HepG2 (cell line): ENCODE data around the gene SOCS7. TPM values are rescaled to one million over a fixed set of nuclear protein-coding genes. Genes with fewer than 3 reads are reported as not detected.

Source experiments
- ERF ChIP-seq: IDR thresholded peaks from 2 replicates; pipeline ENCODE4 v1.6.1; 2018; ENCODE audit warnings: missing biosample characterization, missing genetic modification reagents
- HNF4G ChIP-seq, 2 experiments: sonication (generic) in 1 of 2; formaldehyde crosslinking in 1 of 2; IDR thresholded peaks; 2 replicates each; pipeline versions ENCODE4 v1.4.0 to v1.6.1; 2011 to 2020; ENCODE audit warnings: borderline replicate concordance in 2 of 2, low read depth in 2 of 2, mild to moderate bottlenecking in 2 of 2, low read length in 1 of 2, missing genetic modification reagents in 1 of 2, moderate library complexity in 1 of 2
- HOXA9 ChIP-seq: sonication (generic); formaldehyde crosslinking; IDR thresholded peaks from 2 replicates; pipeline ENCODE4 v1.8.1; 2022; ENCODE audit warnings: missing genetic modification reagents, mild to moderate bottlenecking, moderate library complexity, borderline replicate concordance
- JARID2 ChIP-seq: sonication (generic); formaldehyde crosslinking; IDR thresholded peaks from 2 replicates; pipeline ENCODE4 v1.8.1; 2023; ENCODE audit warnings: missing genetic modification reagents, inconsistent platforms; ENCODE audit not compliant: insufficient replicate concordance
- RBFOX2 ChIP-seq: fragments of 200-400 bp; formaldehyde crosslinking; IDR thresholded peaks from 2 replicates; pipeline ENCODE4 v1.6.1; 2017; ENCODE audit warnings: low read depth, mild to moderate bottlenecking, low read length
- RFXANK ChIP-seq: IDR thresholded peaks from 2 replicates; pipeline ENCODE4 v1.6.1; 2016
- ZNF350 ChIP-seq: sonication (generic); formaldehyde crosslinking; IDR thresholded peaks from 2 replicates; pipeline ENCODE4 v1.4.0; 2020; ENCODE audit warnings: mild to moderate bottlenecking, low read depth, missing genetic modification reagents, borderline replicate concordance
- ZNF644 ChIP-seq: IDR thresholded peaks from 2 replicates; pipeline ENCODE4 v1.6.1; 2016; ENCODE audit warnings: low read depth
- ZNF652 ChIP-seq: IDR thresholded peaks from 2 replicates; pipeline ENCODE4 v1.6.1; 2016; ENCODE audit warnings: low read depth, borderline replicate concordance
- polyA plus RNA-seq, 8 experiments: library from polyadenylated mRNA; depleted of rRNA in 3 of 8; stranded (reverse) in 7 of 8; unstranded in 1 of 8; fragments of >200 nt; fragmentation: Illumina TruSeq in 4 of 8; extraction: Trizol in 4 of 8; gene quantifications; 2 replicates each; pipeline versions ENCODE4 v1.2.1 to v1.2.3, GENCODE V29; 2011 to 2016; ENCODE audit warnings: low read depth in 4 of 8, missing spikeins in 1 of 8, mixed read lengths in 1 of 8; ENCODE audit not compliant: insufficient read depth in 1 of 8
- total RNA-seq, 5 experiments: library from RNA; depleted of rRNA; stranded (reverse); fragments of >200 nt; fragmentation: Illumina TruSeq; extraction: Trizol; gene quantifications; 2 replicates each; pipeline ENCODE4 v1.2.3, GENCODE V29; 2016; ENCODE audit warnings: low read depth in 1 of 5
- TF ChIP-seq, protein P1 (sequence below): IDR thresholded peaks from 2 replicates; pipeline ENCODE4 v1.6.1; 2016
- TF ChIP-seq, protein P2 (sequence below): sonication (generic); formaldehyde crosslinking; IDR thresholded peaks from 2 replicates; pipeline ENCODE4 v1.4.0; 2020; ENCODE audit warnings: mild to moderate bottlenecking, missing genetic modification reagents
- TF ChIP-seq, protein P3 (sequence below): sonication (generic); formaldehyde crosslinking; IDR thresholded peaks from 2 replicates; pipeline ENCODE4 v1.4.0; 2020; ENCODE audit warnings: mild to moderate bottlenecking, missing genetic modification reagents

Gene SOCS7
- total and polyA plus RNA-seq, 2 of the 13 experiments (the other 11 are each of a cell fraction or from before 2014, with no cell fraction given), result 19.2 to 24.2 TPM

DNA sequence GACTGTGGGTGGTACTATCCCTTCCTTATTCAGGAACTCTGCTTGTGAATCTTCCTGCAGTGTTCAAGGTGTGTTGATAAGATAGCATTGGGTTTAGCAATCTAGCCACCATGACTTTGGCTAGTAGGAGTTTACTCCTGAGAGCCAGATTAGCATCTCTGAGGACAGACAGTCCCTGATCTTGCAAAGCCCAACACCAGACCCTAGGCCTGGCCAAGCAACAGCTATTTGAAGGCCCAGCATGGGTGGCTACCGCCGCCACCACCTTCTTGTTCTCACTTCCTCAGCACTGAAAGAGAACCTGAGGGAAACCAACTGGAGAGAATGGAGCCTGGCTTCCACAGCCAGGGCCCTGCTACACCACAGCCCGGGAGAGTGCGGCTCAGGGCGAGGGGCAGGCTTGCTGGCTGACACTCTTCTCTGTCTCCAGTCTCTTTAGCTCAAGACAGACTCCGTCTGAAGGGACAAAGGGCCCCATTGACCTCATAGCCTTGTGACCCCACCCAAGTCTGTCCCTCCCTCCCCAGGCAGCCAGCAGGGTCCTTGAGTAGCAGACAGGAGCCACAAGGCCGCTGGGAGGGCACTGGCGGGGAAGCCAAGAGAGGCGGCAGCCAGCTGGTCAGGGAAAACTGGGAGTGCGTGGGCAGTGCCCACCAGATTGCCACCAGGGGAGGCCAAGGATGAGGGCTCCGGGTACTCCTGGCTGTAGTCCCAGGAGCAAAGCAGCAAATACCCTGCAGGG, 65.7 kb downstream of the SOCS7 start (continued):
- TF ChIP-seq ZNF350 (CRISPR knock-in tag) (0 out of 2 replicates have a peak, but pooled peaks have one; percentile 32), HNF4G (IDR thresholded peaks at IDR 0.05; ENCODE audit: borderline replicate concordance, low read depth, low read length) (no peak), HNF4G (CRISPR knock-in tag; IDR thresholded peaks at IDR 0.05; ENCODE audit: borderline replicate concordance, low read depth) (0 out of 2 replicates have a peak, but pooled peaks have one; percentile 37), RFXANK (CRISPR knock-in tag) (no peak), RBFOX2 (no peak), HOXA9 (CRISPR knock-in tag) (no peak), ERF (CRISPR knock-in tag) (0 out of 2 replicates have a peak, but pooled peaks have one; percentile 20), ZNF652 (CRISPR knock-in tag) (no peak), JARID2 (CRISPR knock-in tag) (peak; percentile 14), ZNF644 (CRISPR knock-in tag) (no peak)
- TF ChIP-seq, protein P1, sequence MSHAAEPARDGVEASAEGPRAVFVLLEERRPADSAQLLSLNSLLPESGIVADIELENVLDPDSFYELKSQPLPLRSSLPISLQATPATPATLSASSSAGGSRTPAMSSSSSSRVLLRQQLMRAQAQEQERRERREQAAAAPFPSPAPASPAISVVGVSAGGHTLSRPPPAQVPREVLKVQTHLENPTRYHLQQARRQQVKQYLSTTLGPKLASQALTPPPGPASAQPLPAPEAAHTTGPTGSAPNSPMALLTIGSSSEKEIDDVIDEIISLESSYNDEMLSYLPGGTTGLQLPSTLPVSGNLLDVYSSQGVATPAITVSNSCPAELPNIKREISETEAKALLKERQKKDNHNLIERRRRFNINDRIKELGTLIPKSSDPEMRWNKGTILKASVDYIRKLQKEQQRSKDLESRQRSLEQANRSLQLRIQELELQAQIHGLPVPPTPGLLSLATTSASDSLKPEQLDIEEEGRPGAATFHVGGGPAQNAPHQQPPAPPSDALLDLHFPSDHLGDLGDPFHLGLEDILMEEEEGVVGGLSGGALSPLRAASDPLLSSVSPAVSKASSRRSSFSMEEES (CRISPR knock-in tag), result no peak
- TF ChIP-seq, protein P2, sequence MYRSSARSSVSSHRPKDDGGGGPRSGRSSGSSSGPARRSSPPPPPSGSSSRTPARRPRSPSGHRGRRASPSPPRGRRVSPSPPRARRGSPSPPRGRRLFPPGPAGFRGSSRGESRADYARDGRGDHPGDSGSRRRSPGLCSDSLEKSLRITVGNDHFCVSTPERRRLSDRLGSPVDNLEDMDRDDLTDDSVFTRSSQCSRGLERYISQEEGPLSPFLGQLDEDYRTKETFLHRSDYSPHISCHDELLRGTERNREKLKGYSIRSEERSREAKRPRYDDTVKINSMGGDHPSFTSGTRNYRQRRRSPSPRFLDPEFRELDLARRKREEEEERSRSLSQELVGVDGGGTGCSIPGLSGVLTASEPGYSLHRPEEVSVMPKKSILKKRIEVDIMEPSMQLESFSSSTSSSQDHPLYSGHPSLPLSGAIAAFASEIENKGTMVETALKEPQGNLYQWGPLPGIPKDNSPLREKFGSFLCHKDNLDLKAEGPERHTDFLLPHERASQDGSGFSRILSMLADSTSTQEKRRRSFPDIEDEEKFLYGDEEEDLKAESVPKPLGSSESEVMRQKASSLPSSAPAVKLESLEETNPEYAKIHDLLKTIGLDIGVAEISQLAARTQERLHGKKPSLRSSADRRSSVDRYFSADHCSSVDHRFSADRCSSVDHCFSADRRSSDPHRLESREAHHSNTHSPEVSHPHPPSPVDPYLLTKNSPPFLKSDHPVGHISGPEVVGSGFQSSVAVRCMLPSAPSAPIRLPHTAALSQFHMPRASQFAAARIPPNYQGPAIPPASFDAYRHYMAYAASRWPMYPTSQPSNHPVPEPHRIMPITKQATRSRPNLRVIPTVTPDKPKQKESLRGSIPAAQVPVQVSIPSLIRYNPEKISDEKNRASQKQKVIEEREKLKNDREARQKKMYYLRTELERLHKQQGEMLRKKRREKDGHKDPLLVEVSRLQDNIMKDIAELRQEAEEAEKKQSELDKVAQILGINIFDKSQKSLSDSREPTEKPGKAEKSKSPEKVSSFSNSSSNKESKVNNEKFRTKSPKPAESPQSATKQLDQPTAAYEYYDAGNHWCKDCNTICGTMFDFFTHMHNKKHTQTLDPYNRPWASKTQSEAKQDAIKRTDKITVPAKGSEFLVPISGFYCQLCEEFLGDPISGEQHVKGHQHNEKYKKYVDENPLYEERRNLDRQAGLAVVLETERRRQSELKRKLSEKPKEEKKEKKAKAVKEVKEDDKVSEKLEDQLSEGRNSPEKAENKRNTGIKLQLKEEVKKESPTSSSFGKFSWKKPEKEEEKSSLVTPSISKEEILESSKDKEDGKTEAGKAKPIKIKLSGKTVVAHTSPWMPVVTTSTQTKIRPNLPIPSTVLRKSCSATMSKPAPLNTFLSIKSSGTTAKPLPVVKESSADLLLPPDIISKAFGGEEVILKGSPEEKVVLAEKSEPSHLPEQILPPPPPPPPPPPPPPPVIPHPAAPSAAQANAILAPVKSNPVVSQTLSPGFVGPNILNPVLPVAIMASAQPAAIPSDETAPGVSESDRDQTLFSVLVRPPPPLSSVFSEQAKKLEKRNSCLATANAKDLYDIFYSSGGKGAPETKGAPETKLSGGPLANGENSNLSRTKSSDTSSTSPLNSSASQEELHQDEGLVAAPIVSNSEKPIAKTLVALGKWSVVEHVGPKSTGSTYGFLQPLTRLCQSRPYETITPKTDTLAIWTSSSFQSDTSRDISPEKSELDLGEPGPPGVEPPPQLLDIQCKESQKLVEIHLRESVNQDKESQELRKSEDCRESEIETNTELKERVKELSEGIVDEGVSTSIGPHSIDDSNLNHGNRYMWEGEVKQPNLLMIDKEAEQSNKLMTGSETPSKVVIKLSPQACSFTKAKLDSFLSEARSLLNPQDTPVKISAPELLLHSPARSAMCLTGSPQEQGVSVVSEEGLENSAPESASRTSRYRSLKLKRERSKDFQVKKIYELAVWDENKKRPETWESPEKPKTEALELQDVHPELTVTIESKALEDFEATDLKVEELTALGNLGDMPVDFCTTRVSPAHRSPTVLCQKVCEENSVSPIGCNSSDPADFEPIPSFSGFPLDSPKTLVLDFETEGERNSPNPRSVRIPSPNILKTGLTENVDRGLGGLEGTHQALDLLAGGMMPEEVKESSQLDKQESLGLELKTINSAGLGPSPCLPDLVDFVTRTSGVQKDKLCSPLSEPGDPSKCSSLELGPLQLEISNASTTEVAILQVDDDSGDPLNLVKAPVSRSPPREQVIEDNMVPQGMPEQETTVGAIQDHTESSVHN (CRISPR knock-in tag), result no peak
- TF ChIP-seq, protein P3, sequence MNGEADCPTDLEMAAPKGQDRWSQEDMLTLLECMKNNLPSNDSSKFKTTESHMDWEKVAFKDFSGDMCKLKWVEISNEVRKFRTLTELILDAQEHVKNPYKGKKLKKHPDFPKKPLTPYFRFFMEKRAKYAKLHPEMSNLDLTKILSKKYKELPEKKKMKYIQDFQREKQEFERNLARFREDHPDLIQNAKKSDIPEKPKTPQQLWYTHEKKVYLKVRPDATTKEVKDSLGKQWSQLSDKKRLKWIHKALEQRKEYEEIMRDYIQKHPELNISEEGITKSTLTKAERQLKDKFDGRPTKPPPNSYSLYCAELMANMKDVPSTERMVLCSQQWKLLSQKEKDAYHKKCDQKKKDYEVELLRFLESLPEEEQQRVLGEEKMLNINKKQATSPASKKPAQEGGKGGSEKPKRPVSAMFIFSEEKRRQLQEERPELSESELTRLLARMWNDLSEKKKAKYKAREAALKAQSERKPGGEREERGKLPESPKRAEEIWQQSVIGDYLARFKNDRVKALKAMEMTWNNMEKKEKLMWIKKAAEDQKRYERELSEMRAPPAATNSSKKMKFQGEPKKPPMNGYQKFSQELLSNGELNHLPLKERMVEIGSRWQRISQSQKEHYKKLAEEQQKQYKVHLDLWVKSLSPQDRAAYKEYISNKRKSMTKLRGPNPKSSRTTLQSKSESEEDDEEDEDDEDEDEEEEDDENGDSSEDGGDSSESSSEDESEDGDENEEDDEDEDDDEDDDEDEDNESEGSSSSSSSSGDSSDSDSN (CRISPR knock-in tag), result peak; percentile 28; the same call in 1 of the 2 replicates
